Measurements from ENCODE around the gene ZNF778. TPM values are rescaled to one million over a fixed set of nuclear protein-coding genes. Genes with fewer than 3 reads are reported as not detected.
"Not testable (repeated sequence)": the region's sequence is repeated elsewhere in the genome, so short reads cannot be mapped to it uniquely, and the experiment has no call there.

The ZNF778 gene
- total and polyA plus RNA-seq, 2 donors (not counting 1 experiment from before 2014, with no cell fraction given): 4.3 to 9.4 TPM

DNA sequence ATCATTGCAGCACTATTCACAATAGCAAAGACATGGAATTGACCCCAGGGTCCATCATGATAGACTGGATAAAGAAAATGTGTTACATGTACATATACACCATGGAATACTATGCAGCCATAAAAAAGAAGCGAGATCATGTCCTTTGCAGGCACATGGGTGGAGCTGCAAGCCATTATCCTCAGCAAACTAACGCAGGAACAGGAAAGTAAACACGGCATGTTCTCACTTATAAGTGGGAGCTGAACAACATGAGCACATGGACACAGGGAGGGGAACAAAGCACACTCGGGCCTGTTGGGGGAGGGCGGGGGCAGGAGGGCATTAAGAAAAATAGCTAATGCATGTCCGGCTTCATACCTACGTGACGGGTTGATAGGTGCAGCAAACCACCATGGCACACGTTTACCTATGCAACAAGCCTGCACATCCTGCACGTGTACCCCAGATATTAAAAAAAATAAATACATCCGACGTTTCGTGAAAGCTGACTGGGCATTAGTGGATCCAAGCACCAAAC, 28.9 kb downstream of the ZNF778 start:
- peak overlapping the region; percentile 26 for H2AFZ ChIP-seq (ENCODE audit: low read length)
- H3K36me3 ChIP-seq (ENCODE audit: control insufficient read depth, insufficient read depth, low read length): no peaks in the 10 kb centered on the region
- no peaks in the 10 kb centered on the region for H3K9me3 ChIP-seq (ENCODE audit: control insufficient read depth, insufficient read depth, low read depth, low read length)
- peaks cover 4% of the 10 kb centered on the region for H3K4me1 ChIP-seq (ENCODE audit: control insufficient read depth, extremely low read depth, insufficient read depth, low read length)
- H3K4me3 ChIP-seq (replicated peaks in 1 of 4; ENCODE audit: control extremely low read depth in 1 of 4, insufficient read depth in 1 of 4, low read depth in 3 of 4, low read length in 4 of 4): peak overlapping the region in 2 of 4 experiments; percentile 34 to 58
- no peaks in the 10 kb centered on the region for H3K27me3 ChIP-seq (ENCODE audit: control insufficient read depth, insufficient read depth, low read length)
- TF ChIP-seq EZH2 (IDR thresholded peaks at IDR 0.05; ENCODE audit: low read length, missing control alignments) (no peak), CTCF (conservative IDR thresholded peaks at IDR 0.05 in 1 of 2, IDR thresholded peaks at IDR 0.05 in 1 of 2; ENCODE audit: low read depth in 1 of 2, low read length in 2 of 2) (no peak)
- H4K20me1 ChIP-seq (ENCODE audit: control insufficient read depth, extremely low read depth, insufficient read depth, low read length): no peaks in the 10 kb centered on the region
- H3K79me2 ChIP-seq (ENCODE audit: control insufficient read depth, insufficient read depth, low read length): peaks cover 1% of the 10 kb centered on the region
- H3K4me2 ChIP-seq (ENCODE audit: extremely low read depth, insufficient read depth, low read length): peak overlapping the region; percentile 82
- peak overlapping the region; percentile 10 for H3K27ac ChIP-seq (ENCODE audit: insufficient read depth, low read length)
- DNase-seq (ENCODE audit: low read depth in 2 of 2): no peak
- no peak overlapping the region for H3K9ac ChIP-seq (ENCODE audit: insufficient read depth, low read length)

GRCh38 chr16:89246903-89247733, 29.6 kb downstream of the ZNF778 start:
- no peaks in the 10 kb centered on the region for H3K79me2 ChIP-seq (ENCODE audit: control insufficient read depth, insufficient read depth, low read length)
- H3K4me2 ChIP-seq (ENCODE audit: extremely low read depth, insufficient read depth, low read length): peak overlapping the region; percentile 82
- H3K9me3 ChIP-seq (ENCODE audit: control insufficient read depth, insufficient read depth, low read depth, low read length): no peaks in the 10 kb centered on the region
- peak overlapping the region; percentile 52 for H3K9ac ChIP-seq (ENCODE audit: insufficient read depth, low read length)
- H3K36me3 ChIP-seq (ENCODE audit: control insufficient read depth, insufficient read depth, low read length): no peaks in the 10 kb centered on the region
- no peaks in the 10 kb centered on the region for H4K20me1 ChIP-seq (ENCODE audit: control insufficient read depth, extremely low read depth, insufficient read depth, low read length)
- TF ChIP-seq EZH2 (IDR thresholded peaks at IDR 0.05; ENCODE audit: low read length, missing control alignments) (no peak), CTCF (conservative IDR thresholded peaks at IDR 0.05 in 1 of 2, IDR thresholded peaks at IDR 0.05 in 1 of 2; ENCODE audit: low read depth in 1 of 2, low read length in 2 of 2) (no peak)
- peak overlapping the region; percentile 26 for H2AFZ ChIP-seq (ENCODE audit: low read length)
- DNase-seq (ENCODE audit: low read depth in 2 of 2): peak; percentile 63 to 87
- peak overlapping the region; percentile 10 for H3K27ac ChIP-seq (ENCODE audit: insufficient read depth, low read length)
- peaks cover 4% of the 10 kb centered on the region for H3K4me1 ChIP-seq (ENCODE audit: control insufficient read depth, extremely low read depth, insufficient read depth, low read length)
- H3K4me3 ChIP-seq (replicated peaks in 1 of 4; ENCODE audit: control extremely low read depth in 1 of 4, insufficient read depth in 1 of 4, low read depth in 3 of 4, low read length in 4 of 4): peak overlapping the region in 3 of 4 experiments; percentile 29 to 58 (median 34)
- H3K27me3 ChIP-seq (ENCODE audit: control insufficient read depth, insufficient read depth, low read length): no peaks in the 10 kb centered on the region

DNA sequence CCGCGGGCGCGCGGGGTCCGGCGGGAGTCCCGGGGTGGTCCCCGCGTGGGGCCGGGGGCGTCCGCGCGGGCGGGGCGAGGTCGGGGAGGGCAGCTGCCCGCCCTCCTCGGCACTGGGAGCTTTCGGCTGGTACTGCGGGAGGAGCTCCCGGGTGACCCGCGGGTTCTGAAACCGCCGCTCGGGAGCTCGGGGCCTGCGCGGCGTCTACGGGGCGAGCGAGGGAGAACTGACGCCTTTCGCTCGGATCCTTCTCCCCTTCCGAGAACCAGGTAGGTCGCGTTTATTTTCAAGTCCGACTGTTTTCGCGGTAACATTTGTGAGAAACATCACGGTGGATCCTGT, 30.2 kb downstream of the ZNF778 start:
- H3K9me3 ChIP-seq (ENCODE audit: control insufficient read depth, insufficient read depth, low read depth, low read length); H3K4me1 ChIP-seq (ENCODE audit: control insufficient read depth, extremely low read depth, insufficient read depth, low read length); H3K27me3 ChIP-seq (ENCODE audit: control insufficient read depth, insufficient read depth, low read length); H3K9ac ChIP-seq (ENCODE audit: insufficient read depth, low read length); DNase-seq (ENCODE audit: low read depth in 2 of 2); H4K20me1 ChIP-seq (ENCODE audit: control insufficient read depth, extremely low read depth, insufficient read depth, low read length); H3K27ac ChIP-seq (ENCODE audit: insufficient read depth, low read length); H3K36me3 ChIP-seq (ENCODE audit: control insufficient read depth, insufficient read depth, low read length); H3K79me2 ChIP-seq (ENCODE audit: control insufficient read depth, insufficient read depth, low read length): not testable (repeated sequence)
- Histone ChIP-seq H3K4me3 (replicated peaks in 1 of 4; ENCODE audit: control extremely low read depth in 1 of 4, insufficient read depth in 1 of 4, low read depth in 3 of 4, low read length in 4 of 4) (peak overlapping the region in 3 of 4 experiments; percentile 29 to 45 (median 40)), H2AFZ (ENCODE audit: low read length) (peak overlapping the region; percentile 10), H3K4me2 (ENCODE audit: extremely low read depth, insufficient read depth, low read length) (peak overlapping the region; percentile 32)
